B cell (primary cell): Measurements from ENCODE around the gene TRIP10. TPM values are rescaled to one million over a fixed set of nuclear protein-coding genes. Genes with fewer than 3 reads are reported as not detected.

Experiments used
- ATAC-seq: fragments of 200-7000 bp; cut with Tn5 transposase; one replicate; pipeline ENCODE4 v1.10.0; 2021; ENCODE audit warnings: low read depth, mild to moderate bottlenecking, moderate number of reproducible peaks, moderate library complexity
- CTCF ChIA-PET: fragments of 350-600 bp; sonication (Branson Sonifier 250); formaldehyde crosslinking; loops from one replicate; lab custom pipeline; 2021; ENCODE audit warnings: antibody characterized with exemption, inconsistent platforms; lab: Charles Lee
- POLR2A ChIA-PET: fragments of 350-600 bp; sonication (Branson Sonifier 250); formaldehyde crosslinking; loops from one replicate; lab custom pipeline; 2021; ENCODE audit warnings: antibody characterized with exemption; lab: Charles Lee
- DNase-seq: peaks from one replicate; pipeline ENCODE4 v3.0.0; 2013
- H2AFZ ChIP-seq: 2 replicates; pipeline ENCODE4 v1.6.1; 2012; ENCODE audit warnings: mild to moderate bottlenecking, low read depth, low read length; ENCODE audit not compliant: insufficient read depth, poor library complexity, severe bottlenecking
- H3K27ac ChIP-seq, 2 donors: 1 replicate in 1 of 2; 2 replicates in 1 of 2; pipeline ENCODE4 v1.5.1; 2012 to 2013; ENCODE audit warnings: low read length in 2 of 2, mild to moderate bottlenecking in 2 of 2, moderate library complexity in 1 of 2
- H3K27me3 ChIP-seq, 4 experiments: fragments of 200-600 bp in 1 of 4; sonication (generic) in 1 of 4; replicated peaks in 1 of 4; 1 replicate in 2 of 4; 2 replicates in 2 of 4; pipeline versions ENCODE4 v1.6.1 to v1.7.0; 2013 to 2016; ENCODE audit warnings: low read length in 3 of 4, mild to moderate bottlenecking in 2 of 4, mixed read lengths in 1 of 4, moderate library complexity in 1 of 4; ENCODE audit not compliant: insufficient read depth in 4 of 4, control insufficient read depth in 3 of 4; ENCODE audit errors: control extremely low read depth in 1 of 4
- H3K36me3 ChIP-seq, 2 experiments: replicated peaks in 1 of 2; 1 replicate in 1 of 2; 2 replicates in 1 of 2; pipeline versions ENCODE4 v1.6.1 to v1.7.1; 2013; ENCODE audit warnings: low read length in 1 of 2; ENCODE audit not compliant: insufficient read depth in 2 of 2, control insufficient read depth in 1 of 2; ENCODE audit errors: control extremely low read depth in 1 of 2, extremely low read depth in 1 of 2
- H3K4me1 ChIP-seq, 2 donors: fragments of 200-600 bp in 1 of 2; sonication (generic) in 1 of 2; 1 replicate in 1 of 2; 2 replicates in 1 of 2; pipeline versions ENCODE4 v1.5.1 to v1.6.1; 2013 to 2017; ENCODE audit warnings: low read length in 2 of 2; ENCODE audit not compliant: control insufficient read depth in 2 of 2, insufficient read depth in 2 of 2
- H3K4me2 ChIP-seq: replicated peaks from 2 replicates; pipeline ENCODE3; 2012; ENCODE audit warnings: mild to moderate bottlenecking, low read depth, low read length; ENCODE audit not compliant: poor library complexity, severe bottlenecking
- H3K4me3 ChIP-seq, 5 experiments: fragments of 200-600 bp in 1 of 5; sonication (generic) in 1 of 5; 1 replicate in 3 of 5; 2 replicates in 2 of 5; pipeline versions ENCODE4 v1.5.1 to v1.7.0; 2011 to 2016; ENCODE audit warnings: low read length in 4 of 5, mild to moderate bottlenecking in 4 of 5, low read depth in 2 of 5, control low read depth in 1 of 5, moderate library complexity in 1 of 5; ENCODE audit not compliant: insufficient read depth in 1 of 5; ENCODE audit errors: control extremely low read depth in 1 of 5, extremely low read depth in 1 of 5
- H3K79me2 ChIP-seq: fragments of 200-600 bp; sonication (generic); one replicate; pipeline ENCODE4 v1.6.0; 2016; ENCODE audit warnings: low read length; ENCODE audit not compliant: control insufficient read depth, insufficient read depth
- H3K9ac ChIP-seq: fragments of 200-600 bp; sonication (generic); 2 replicates; pipeline ENCODE4 v1.6.1; 2017; ENCODE audit warnings: mild to moderate bottlenecking, low read length, moderate library complexity
- H3K9me3 ChIP-seq, 3 donors: one replicate each; pipeline versions ENCODE4 v1.6.1 to v1.7.1; 2013; ENCODE audit warnings: low read length in 2 of 3; ENCODE audit not compliant: control insufficient read depth in 2 of 3, insufficient read depth in 1 of 3; ENCODE audit errors: control extremely low read depth in 1 of 3
- H4K20me1 ChIP-seq: 2 replicates; pipeline ENCODE4 v1.6.0; 2012; ENCODE audit warnings: mild to moderate bottlenecking, low read length; ENCODE audit not compliant: insufficient read depth, control insufficient read depth, poor library complexity, severe bottlenecking
- H3K27ac Mint-ChIP-seq: one replicate; pipeline ENCODE4 v1.8.0; 2021; ENCODE audit warnings: mixed read lengths
- H3K27me3 Mint-ChIP-seq: one replicate; pipeline ENCODE4 v1.8.0; 2021; ENCODE audit warnings: mixed read lengths
- H3K4me1 Mint-ChIP-seq: one replicate; pipeline ENCODE4 v1.8.0; 2021; ENCODE audit warnings: mixed read lengths
- H3K4me3 Mint-ChIP-seq: one replicate; pipeline ENCODE4 v1.8.0; 2021; ENCODE audit warnings: mixed read lengths
- H3K9me3 Mint-ChIP-seq: one replicate; pipeline ENCODE4 v1.8.0; 2022; ENCODE audit warnings: mixed read lengths; ENCODE audit not compliant: insufficient read depth
- EZH2 ChIP-seq: IDR thresholded peaks from 2 replicates; pipeline ENCODE4 v1.6.1; 2012; ENCODE audit warnings: borderline replicate concordance, low read depth, mild to moderate bottlenecking, moderate library complexity, low read length; ENCODE audit not compliant: insufficient read depth, poor library complexity, severe bottlenecking
- WGBS: methylation state at CpG from one replicate; pipeline ENCODE4 v1.1.5; 2013; ENCODE audit warnings: missing lambda C conversion rate; ENCODE audit not compliant: insufficient coverage; 5-methylcytosine and 5-hydroxymethylcytosine counted together
- intact Hi-C: fragments of 100-400 bp; cut with micrococcal nuclease; formaldehyde crosslinking; loops from one replicate; pipeline ENCODE4 v1.10.0; 2022
- polyA plus RNA-seq: library from polyadenylated mRNA; depleted of rRNA; stranded (reverse); fragments of >200 nt; gene quantifications from 2 replicates; pipeline ENCODE4 v1.2.3, GENCODE V29; 2012
- total RNA-seq, 2 donors: library from RNA; stranded (reverse); fragments of 120-200 nt in 1 of 2; gene quantifications; 1 replicate in 1 of 2; 2 replicates in 1 of 2; pipeline versions ENCODE4 v1.2.3 to v1.2.4, GENCODE V29; 2013 to 2022
- TF ChIP-seq, protein P1 (sequence below): fragments of 200-600 bp; IDR thresholded peaks from one replicate; pipeline ENCODE4 v1.8.0; 2022; ENCODE audit warnings: antibody characterized with exemption, mild to moderate bottlenecking

The TRIP10 gene
- total and polyA plus RNA-seq, 2 donors (not counting 1 experiment from before 2014, with no cell fraction given) = 5.9 to 42.7 TPM

DNA sequence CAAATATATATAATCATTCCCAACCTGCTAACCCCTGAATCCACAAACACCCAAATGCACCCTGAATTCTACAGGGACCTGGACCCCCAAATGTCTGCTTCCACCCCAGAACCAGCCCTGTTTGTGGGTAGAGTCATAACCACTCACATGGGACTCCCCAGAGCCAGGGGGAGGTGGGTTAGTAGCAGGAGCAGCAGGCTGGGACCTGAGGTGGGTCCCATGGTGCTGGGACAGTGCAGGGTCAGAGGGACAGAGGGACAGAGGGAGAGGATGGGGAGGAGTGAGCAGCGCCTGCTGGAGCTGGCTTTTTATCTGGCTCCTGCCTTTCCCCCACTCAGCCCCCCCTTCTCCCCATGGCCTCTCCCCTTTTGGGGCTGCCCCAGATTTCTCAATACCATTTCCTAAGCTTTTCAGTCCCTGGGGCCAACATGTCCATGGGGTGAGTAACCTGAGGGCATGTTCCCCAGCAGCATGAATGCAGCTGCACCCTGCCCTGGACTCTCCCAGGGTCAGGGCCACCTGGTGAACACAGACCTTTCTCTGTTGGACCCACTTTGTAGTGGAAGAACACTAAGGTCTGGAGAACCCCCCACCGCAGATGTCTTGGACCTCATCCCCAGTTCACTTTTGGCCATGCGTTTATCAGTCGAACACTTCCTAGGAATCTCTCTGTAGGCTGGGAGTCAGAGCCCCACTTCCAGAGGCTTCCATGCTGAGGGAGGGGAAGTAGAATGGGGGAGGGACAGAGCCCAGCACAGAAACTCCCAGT, 18.9 kb upstream of the TRIP10 start, which contains the start of gene C3:
TSS of gene C3 (minus strand) at position 282 of the 769 bp plus-strand sequence. CDS start at position 221, 61 bp downstream.
- Histone ChIP-seq H3K9ac (no peak within 1 kb of the TSS), H2AFZ (no peak within 1 kb of the TSS), H3K4me1 (peaks cover 48 to 51% of the 10 kb centered on the region in 2 donors), H3K36me3 (no peaks in the 10 kb centered on the region), H3K9me3 (peaks cover 0 to 6% (median 0%) of the 10 kb centered on the region in 3 donors), H3K4me3 (peak within 1 kb of the TSS in 1 of 5 experiments; percentile 22), H3K27ac (peak within 1 kb of the TSS; percentile 54 to 78), H4K20me1 (no peaks in the 10 kb centered on the region), H3K79me2 (peaks cover 4% of the 10 kb centered on the region), H3K4me2 (peak within 1 kb of the TSS; percentile 68), H3K27me3 (no peaks in the 10 kb centered on the region)
- Mint-ChIP-seq H3K4me3 (peak within 1 kb of the TSS; percentile 35), H3K4me1 (peaks cover 50% of the 10 kb centered on the region), H3K27ac (peak within 1 kb of the TSS; percentile 88), H3K27me3 (no peaks in the 10 kb centered on the region), H3K9me3 (peaks cover 3% of the 10 kb centered on the region)
- WGBS = 100% methylated on average over 2 of the region's 4 CpGs
- CTCF ChIA-PET = interaction anchor here (0.7 to 1.4 kb wide), 3 partner anchors 16 to 143 kb away, joined by 3 read pairs; no protein-coding TSS in a partner anchor
- POLR2A ChIA-PET = no interaction called here
- ATAC-seq (no peak), DNase-seq (peak; percentile 6)
- intact Hi-C loops = loop anchor here (5.0 to 10.0 kb wide), 2 partner anchors 46 to 142 kb away; partner anchors contain the start of gene TNFSF14
- TF ChIP-seq, protein P1, sequence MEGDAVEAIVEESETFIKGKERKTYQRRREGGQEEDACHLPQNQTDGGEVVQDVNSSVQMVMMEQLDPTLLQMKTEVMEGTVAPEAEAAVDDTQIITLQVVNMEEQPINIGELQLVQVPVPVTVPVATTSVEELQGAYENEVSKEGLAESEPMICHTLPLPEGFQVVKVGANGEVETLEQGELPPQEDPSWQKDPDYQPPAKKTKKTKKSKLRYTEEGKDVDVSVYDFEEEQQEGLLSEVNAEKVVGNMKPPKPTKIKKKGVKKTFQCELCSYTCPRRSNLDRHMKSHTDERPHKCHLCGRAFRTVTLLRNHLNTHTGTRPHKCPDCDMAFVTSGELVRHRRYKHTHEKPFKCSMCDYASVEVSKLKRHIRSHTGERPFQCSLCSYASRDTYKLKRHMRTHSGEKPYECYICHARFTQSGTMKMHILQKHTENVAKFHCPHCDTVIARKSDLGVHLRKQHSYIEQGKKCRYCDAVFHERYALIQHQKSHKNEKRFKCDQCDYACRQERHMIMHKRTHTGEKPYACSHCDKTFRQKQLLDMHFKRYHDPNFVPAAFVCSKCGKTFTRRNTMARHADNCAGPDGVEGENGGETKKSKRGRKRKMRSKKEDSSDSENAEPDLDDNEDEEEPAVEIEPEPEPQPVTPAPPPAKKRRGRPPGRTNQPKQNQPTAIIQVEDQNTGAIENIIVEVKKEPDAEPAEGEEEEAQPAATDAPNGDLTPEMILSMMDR = no peak
- no peak for TF ChIP-seq EZH2

- Mint-ChIP-seq H3K4me3 (peak overlapping the region; percentile 29), H3K27me3 (no peaks in the 10 kb centered on the region), H3K27ac (peak overlapping the region; percentile 88), H3K9me3 (peaks cover 3% of the 10 kb centered on the region), H3K4me1 (peaks cover 52% of the 10 kb centered on the region)
- POLR2A ChIA-PET = no interaction called here
- Histone ChIP-seq H3K36me3 (no peaks in the 10 kb centered on the region), H3K4me2 (peak overlapping the region; percentile 68), H3K9me3 (peaks cover 0 to 6% (median 0%) of the 10 kb centered on the region in 3 donors), H2AFZ (no peak overlapping the region), H3K79me2 (peaks cover 4% of the 10 kb centered on the region), H4K20me1 (no peaks in the 10 kb centered on the region), H3K4me1 (peaks cover 48 to 51% of the 10 kb centered on the region in 2 donors), H3K9ac (no peak overlapping the region), H3K27ac (peak overlapping the region; percentile 54 to 78), H3K27me3 (no peaks in the 10 kb centered on the region), H3K4me3 (no peak overlapping the region)
- DNase-seq (peak; percentile 2), ATAC-seq (no peak)
- TF ChIP-seq EZH2 = no peak
- TF ChIP-seq, protein P1 = no peak
- intact Hi-C loops = loop anchor here (5.0 to 10.0 kb wide), 2 partner anchors 46 to 141 kb away; partner anchors contain the start of gene TNFSF14
- CTCF ChIA-PET = interaction anchor here (0.7 to 1.4 kb wide), 3 partner anchors 16 to 143 kb away, joined by 3 read pairs; no protein-coding TSS in a partner anchor
Measured at GRCh38 chr19:6721138-6721474, 18.4 kb upstream of the TRIP10 start.
